Spleen (tissue), 11 donors: ENCODE results near the gene TMED6. TPM values are rescaled to one million over a fixed set of nuclear protein-coding genes. Genes with fewer than 3 reads are reported as not detected.

Experiments used
- DNase-seq: peaks from one replicate; pipeline ENCODE4 v3.0.0-alpha.2; 2020
- H3K27ac ChIP-seq, 8 donors: fragments of 200-600 bp; sonication (generic) in 7 of 8; 1 replicate in 4 of 8; 2 replicates in 4 of 8; pipeline versions ENCODE4 v1.5.0 to v1.8.0; 2016 to 2021; ENCODE audit warnings: inconsistent platforms in 4 of 8, mild to moderate bottlenecking in 4 of 8, moderate library complexity in 1 of 8
- H3K27me3 ChIP-seq, 7 donors: fragments of 200-600 bp; sonication (generic) in 6 of 7; replicated peaks in 1 of 7; 1 replicate in 4 of 7; 2 replicates in 3 of 7; pipeline versions ENCODE4 v1.5.0 to v1.8.0; 2016 to 2021; ENCODE audit warnings: inconsistent platforms in 3 of 7, mild to moderate bottlenecking in 1 of 7
- H3K36me3 ChIP-seq, 6 donors: fragments of 200-600 bp; sonication (generic) in 5 of 6; 1 replicate in 4 of 6; 2 replicates in 2 of 6; pipeline versions ENCODE4 v1.5.0 to v1.8.0; 2016 to 2021; ENCODE audit warnings: inconsistent platforms in 2 of 6
- H3K4me1 ChIP-seq, 6 donors: fragments of 200-600 bp; sonication (generic) in 5 of 6; 1 replicate in 3 of 6; 2 replicates in 3 of 6; pipeline versions ENCODE4 v1.5.0 to v1.8.0; 2016 to 2021; ENCODE audit warnings: inconsistent platforms in 3 of 6
- H3K4me3 ChIP-seq, 8 donors: fragments of 200-600 bp; sonication (generic) in 7 of 8; 1 replicate in 4 of 8; 2 replicates in 4 of 8; pipeline versions ENCODE4 v1.5.0 to v1.8.0; 2016 to 2021; ENCODE audit warnings: inconsistent platforms in 4 of 8, mild to moderate bottlenecking in 4 of 8, moderate library complexity in 2 of 8
- H3K9me3 ChIP-seq, 8 donors: fragments of 200-600 bp; sonication (generic) in 7 of 8; 1 replicate in 4 of 8; 2 replicates in 4 of 8; pipeline versions ENCODE4 v1.5.0 to v1.8.0; 2016 to 2021; ENCODE audit warnings: inconsistent platforms in 4 of 8
- CTCF ChIP-seq, 11 experiments: fragments of 200-600 bp in 7 of 11; fragments of 450-650 bp in 4 of 11; sonication (generic) in 4 of 11; IDR thresholded peaks in 8 of 11; conservative IDR thresholded peaks in 3 of 11; 1 replicate in 7 of 11; 2 replicates in 4 of 11; pipeline versions ENCODE4 v1.4.0 to v1.8.0; 2016 to 2021; ENCODE audit warnings: antibody characterized with exemption in 11 of 11, inconsistent platforms in 4 of 11, mild to moderate bottlenecking in 1 of 11
- POLR2A ChIP-seq, 3 donors: fragments of 450-650 bp; IDR thresholded peaks; one replicate each; pipeline ENCODE4 v1.5.1; 2017; ENCODE audit warnings: antibody characterized with exemption in 3 of 3, mild to moderate bottlenecking in 1 of 3
- POLR2AphosphoS5 ChIP-seq, 3 donors: sonication (generic); formaldehyde crosslinking; IDR thresholded peaks; one replicate each; pipeline ENCODE4 v1.5.1; 2017; ENCODE audit warnings: antibody characterized with exemption in 3 of 3
- WGBS, 5 donors: extraction: QIAGEN DNeasy Blood & Tissue Kit in 3 of 5; methylation state at CpG; one replicate each; pipeline versions ENCODE4 v1.1.5 to v1.1.7; 2013 to 2018; 5-methylcytosine and 5-hydroxymethylcytosine counted together
- intact Hi-C: fragments of 100-400 bp; cut with DNase I; formaldehyde crosslinking; loops from one replicate; pipeline ENCODE4 v1.15.0; 2023; ENCODE audit warnings: low total_unique reads
- polyA plus RNA-seq, 3 donors: library from polyadenylated mRNA; stranded (reverse); fragments of 200-250 nt; gene quantifications; one replicate each; pipeline ENCODE4 v1.2.1, GENCODE V29; 2013
- total RNA-seq, 7 donors: library from RNA; depleted of rRNA in 3 of 7; stranded (reverse); fragments of >200 nt in 3 of 7; fragmentation: NEBNext Ultra II Directional in 4 of 7; extraction: Animal tissue kit (Norgen Biotek cat#: 25700) in 4 of 7; gene quantifications; one replicate each; pipeline versions ENCODE4 v1.1.0 to v1.2.1, GENCODE V29; 2016 to 2021
- donor health status: healthy with polysubstance abuse.
- donor health status: DM: no; HTN: no; CAD: no; lungs with moderate emphysema.
- donor health status: DM: no; HTN: no; CAD: no.
- donor health status: Bipolar disorder and iron deficiency.
- donor health status: healthy.
- donor health status: DM: no; HTN: no; CAD: no.
- donor health status: DM: yes; HTN: yes; CAD: no.

Gene TMED6
- total and polyA plus RNA-seq, 10 donors = 0.59 to 5.2 (median 1.3) TPM; not detected in 2

DNA sequence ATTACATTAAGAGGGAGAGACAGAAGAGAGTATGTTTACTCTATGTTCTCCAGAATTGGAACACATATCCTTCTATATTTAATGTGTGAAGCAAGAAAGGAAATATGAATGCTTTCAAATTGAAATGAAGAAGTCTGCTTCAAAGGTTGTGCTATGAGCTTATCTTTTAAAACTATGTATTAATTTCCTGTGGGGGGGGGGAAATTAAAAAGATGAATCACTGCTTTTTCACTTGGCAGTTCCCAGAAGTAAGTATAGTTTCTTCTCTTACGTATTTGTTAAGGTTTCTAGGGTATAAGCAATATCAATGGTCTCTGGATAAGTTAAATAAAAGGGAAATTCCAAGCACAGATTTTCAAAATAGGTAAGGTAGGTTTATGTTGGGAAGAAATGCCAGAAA, 27.2 kb upstream of the TMED6 start:
- no peak for TF ChIP-seq POLR2A (IDR thresholded peaks at IDR 0.05)
- no peak for TF ChIP-seq CTCF (IDR thresholded peaks at IDR 0.05 in 8 of 11, conservative IDR thresholded peaks at IDR 0.05 in 3 of 11)
- Histone ChIP-seq H3K27me3 (no peaks in the 10 kb centered on the region), H3K9me3 (no peaks in the 10 kb centered on the region), H3K4me1 (peaks cover 5 to 55% (median 25%) of the 10 kb centered on the region in 6 donors), H3K36me3 (peaks cover 0 to 86% (median 59%) of the 10 kb centered on the region in 6 donors), H3K4me3 (no peak overlapping the region), H3K27ac (peak overlapping the region in 2 of 8 donors; percentile 1 to 40)
- intact Hi-C loops = no loop called here
- 69 to 83% (median 79%) methylated on average over 1 of the region's 1 CpG for WGBS, 5 donors
- no peak for DNase-seq

DNA sequence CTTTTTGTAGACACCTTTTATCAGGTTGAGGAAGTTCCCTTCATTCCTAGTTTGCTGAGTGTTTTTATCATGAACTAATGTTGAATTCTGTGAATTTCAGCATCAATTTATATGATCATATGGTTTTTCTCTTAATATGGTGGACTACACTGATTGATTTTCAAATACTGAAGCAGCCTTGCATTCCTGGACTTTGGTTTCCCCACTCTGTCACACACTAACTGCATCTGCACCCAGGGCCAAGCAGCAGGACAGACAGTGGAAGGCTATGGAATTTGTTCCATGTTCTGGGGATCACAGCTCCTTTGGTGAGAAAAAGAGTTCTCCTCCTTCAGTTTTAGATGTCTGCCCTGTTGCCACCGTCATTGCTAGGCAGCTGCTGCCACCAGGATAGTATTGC, 26.4 kb upstream of the TMED6 start:
- peak overlapping the region in 2 of 8 donors; percentile 2 to 40 for H3K27ac ChIP-seq
- H3K4me3 ChIP-seq = no peak overlapping the region
- WGBS, 5 donors = 92 to 100% (median 94%) methylated on average over 1 of the region's 1 CpG
- no peak for TF ChIP-seq POLR2AphosphoS5 (IDR thresholded peaks at IDR 0.05)
- no peak for TF ChIP-seq POLR2A (IDR thresholded peaks at IDR 0.05)
- TF ChIP-seq CTCF (IDR thresholded peaks at IDR 0.05 in 8 of 11, conservative IDR thresholded peaks at IDR 0.05 in 3 of 11) = no peak
- H3K27me3 ChIP-seq = no peaks in the 10 kb centered on the region
- DNase-seq = no peak
- intact Hi-C loops = no loop called here
- peaks cover 0 to 86% (median 55%) of the 10 kb centered on the region in 6 donors for H3K36me3 ChIP-seq
- peaks cover 5 to 55% (median 20%) of the 10 kb centered on the region in 6 donors for H3K4me1 ChIP-seq
- no peaks in the 10 kb centered on the region for H3K9me3 ChIP-seq

DNA sequence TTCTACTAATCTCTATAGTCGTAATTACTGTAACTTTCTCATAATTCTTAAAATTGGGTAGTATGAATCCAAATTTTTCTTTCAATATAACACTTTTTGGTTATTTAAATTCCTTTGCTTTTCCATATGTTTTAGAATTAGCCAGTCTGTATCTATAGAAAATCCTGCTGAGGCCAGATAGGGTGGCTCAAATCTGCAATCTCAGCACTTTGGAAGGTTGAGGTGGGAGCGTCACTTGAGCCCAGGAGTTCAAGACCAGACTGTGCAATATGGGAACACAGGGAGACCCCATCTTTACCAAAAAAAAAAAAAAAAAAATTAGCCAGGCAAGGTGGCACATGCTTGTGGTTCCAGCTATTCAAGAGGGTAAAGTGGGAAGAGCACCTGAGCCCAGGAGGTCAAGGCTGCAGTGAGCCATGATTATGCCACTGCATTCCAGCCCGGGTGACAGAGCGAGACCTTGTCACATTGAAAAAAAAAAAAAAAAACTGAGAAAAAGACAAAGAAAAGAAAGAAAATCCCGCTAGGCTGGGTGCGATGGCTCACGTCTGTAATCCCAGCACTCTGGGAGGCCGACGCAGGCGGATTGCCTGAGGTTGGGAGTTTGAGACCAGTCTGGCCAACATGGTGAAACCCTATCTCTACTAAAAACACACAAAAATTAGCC, 24.9 kb upstream of the TMED6 start:
- intact Hi-C loops = no loop called here
- H3K27ac ChIP-seq = no peak overlapping the region
- H3K27me3 ChIP-seq = no peaks in the 10 kb centered on the region
- TF ChIP-seq CTCF (IDR thresholded peaks at IDR 0.05 in 8 of 11, conservative IDR thresholded peaks at IDR 0.05 in 3 of 11) = no peak
- no peak for TF ChIP-seq POLR2A (IDR thresholded peaks at IDR 0.05)
- TF ChIP-seq POLR2AphosphoS5 (IDR thresholded peaks at IDR 0.05) = no peak
- no peaks in the 10 kb centered on the region for H3K9me3 ChIP-seq
- no peak overlapping the region for H3K4me3 ChIP-seq
- 92 to 98% (median 96%) methylated on average over 10 of the region's 10 CpGs for WGBS, 5 donors
- no peak for DNase-seq
- peaks cover 5 to 55% (median 11%) of the 10 kb centered on the region in 6 donors for H3K4me1 ChIP-seq
- peaks cover 0 to 86% (median 44%) of the 10 kb centered on the region in 6 donors for H3K36me3 ChIP-seq

DNA sequence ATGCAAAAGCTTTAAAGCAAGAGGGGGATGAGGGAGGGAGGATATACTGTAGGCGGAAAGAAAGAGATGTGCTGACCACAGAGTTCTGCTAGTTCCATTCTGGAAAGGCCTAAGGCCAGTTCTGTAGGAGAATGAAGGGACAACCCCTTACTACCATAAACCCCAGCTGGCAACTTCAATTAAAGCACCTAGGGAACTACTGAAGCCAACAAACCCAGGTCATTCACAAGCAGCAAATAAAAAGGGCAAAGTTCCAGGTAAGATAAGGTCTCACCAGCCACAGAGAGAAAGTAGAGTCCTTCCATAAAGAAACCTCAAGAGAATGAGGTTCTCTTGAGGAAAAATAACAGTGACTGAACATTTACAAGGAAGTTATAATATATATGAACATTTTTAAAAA, 21.4 kb upstream of the TMED6 start:
- H3K27me3 ChIP-seq = no peaks in the 10 kb centered on the region
- intact Hi-C loops = no loop called here
- H3K4me3 ChIP-seq = no peak overlapping the region
- H3K36me3 ChIP-seq = peaks cover 0 to 86% (median 44%) of the 10 kb centered on the region in 6 donors
- peak overlapping the region in 2 of 8 donors; percentile 6 to 45 for H3K27ac ChIP-seq
- no peak for DNase-seq
- peaks cover 0 to 44% (median 8%) of the 10 kb centered on the region in 6 donors for H3K4me1 ChIP-seq
- TF ChIP-seq POLR2A (IDR thresholded peaks at IDR 0.05) (no peak), CTCF (IDR thresholded peaks at IDR 0.05 in 8 of 11, conservative IDR thresholded peaks at IDR 0.05 in 3 of 11) (no peak), POLR2AphosphoS5 (IDR thresholded peaks at IDR 0.05) (no peak)
- WGBS, 5 donors = 88 to 100% (median 94%) methylated on average over 1 of the region's 1 CpG
- H3K9me3 ChIP-seq = no peaks in the 10 kb centered on the region
